CD4-positive, alpha-beta memory T cell (primary cell): Measurements from ENCODE around the gene SLAMF9. TPM values are rescaled to one million over a fixed set of nuclear protein-coding genes. Genes with fewer than 3 reads are reported as not detected.

Experiments used
- CTCF ChIA-PET: fragments of 350-600 bp; sonication (Branson Sonifier 250); formaldehyde crosslinking; loops from one replicate; lab custom pipeline; 2021; ENCODE audit warnings: inconsistent platforms; ENCODE audit not compliant: partially characterized antibody; lab: Charles Lee
- POLR2A ChIA-PET: fragments of 350-600 bp; sonication (Branson Sonifier 250); formaldehyde crosslinking; loops from one replicate; lab custom pipeline; 2021; ENCODE audit not compliant: partially characterized antibody; lab: Charles Lee
- DNase-seq, 5 donors: peaks; one replicate each; pipeline versions ENCODE4 v3.0.0 to v3.0.0-alpha.2; 2020 to 2022; ENCODE audit warnings: mixed read lengths in 1 of 5
- H3K27ac ChIP-seq: one replicate; pipeline ENCODE4 v1.7.0; 2013; ENCODE audit warnings: low read depth, low read length
- H3K27me3 ChIP-seq: 2 replicates; pipeline ENCODE4 v1.7.0; 2013; ENCODE audit warnings: mild to moderate bottlenecking, low read length, moderate library complexity; ENCODE audit not compliant: insufficient read depth
- H3K36me3 ChIP-seq: 2 replicates; pipeline ENCODE4 v1.7.0; 2013; ENCODE audit warnings: mild to moderate bottlenecking, low read length, moderate library complexity; ENCODE audit not compliant: insufficient read depth
- H3K4me1 ChIP-seq: 2 replicates; pipeline ENCODE4 v1.7.0; 2013; ENCODE audit warnings: mild to moderate bottlenecking, low read length, moderate library complexity; ENCODE audit not compliant: insufficient read depth
- H3K4me3 ChIP-seq, 2 donors: one replicate each; pipeline ENCODE4 v1.7.0; 2013; ENCODE audit warnings: low read length in 2 of 2, mild to moderate bottlenecking in 1 of 2
- H3K9me3 ChIP-seq, 2 donors: one replicate each; pipeline ENCODE4 v1.7.0; 2013; ENCODE audit warnings: low read length in 2 of 2, control low read depth in 1 of 2; ENCODE audit not compliant: control insufficient read depth in 1 of 2
- H3K27ac Mint-ChIP-seq, 7 donors: one replicate each; pipeline ENCODE4 v1.8.0; 2020 to 2021; ENCODE audit warnings: mixed read lengths in 7 of 7, mild to moderate bottlenecking in 6 of 7, inconsistent platforms in 3 of 7, moderate library complexity in 3 of 7
- H3K27me3 Mint-ChIP-seq, 2 donors: one replicate each; pipeline ENCODE4 v1.8.0; 2020 to 2021; ENCODE audit warnings: mixed read lengths in 2 of 2
- H3K36me3 Mint-ChIP-seq, 2 donors: one replicate each; pipeline ENCODE4 v1.8.0; 2020 to 2021; ENCODE audit warnings: mixed read lengths in 2 of 2, inconsistent platforms in 1 of 2, mild to moderate bottlenecking in 1 of 2
- H3K4me1 Mint-ChIP-seq, 4 donors: one replicate each; pipeline ENCODE4 v1.8.0; 2020 to 2021; ENCODE audit warnings: mixed read lengths in 4 of 4, mild to moderate bottlenecking in 1 of 4
- H3K4me3 Mint-ChIP-seq, 8 donors: one replicate each; pipeline ENCODE4 v1.8.0; 2020 to 2021; ENCODE audit warnings: mixed read lengths in 8 of 8, mild to moderate bottlenecking in 7 of 8, moderate library complexity in 6 of 8, inconsistent platforms in 3 of 8
- H3K9me3 Mint-ChIP-seq, 8 donors: one replicate each; pipeline ENCODE4 v1.8.0; 2020 to 2021; ENCODE audit warnings: mixed read lengths in 8 of 8, mild to moderate bottlenecking in 5 of 8, inconsistent platforms in 3 of 8, moderate library complexity in 1 of 8
- intact Hi-C: fragments of 100-400 bp; cut with micrococcal nuclease; formaldehyde crosslinking; loops from one replicate; pipeline ENCODE4 v1.15.1; 2023
- polyA plus RNA-seq, 2 donors: library from polyadenylated mRNA; unstranded; fragments of 300-500 nt; fragmentation: Illumina TruSeq; gene quantifications; one replicate each; pipeline ENCODE4 v1.2.3, GENCODE V29; 2021
- total RNA-seq, 2 experiments: library from RNA; stranded (reverse); gene quantifications; one replicate each; pipeline ENCODE4 v1.2.3, GENCODE V29; 2021

SLAMF9 gene
- total and polyA plus RNA-seq, 4 experiments from 2014 or later: not detected

DNA sequence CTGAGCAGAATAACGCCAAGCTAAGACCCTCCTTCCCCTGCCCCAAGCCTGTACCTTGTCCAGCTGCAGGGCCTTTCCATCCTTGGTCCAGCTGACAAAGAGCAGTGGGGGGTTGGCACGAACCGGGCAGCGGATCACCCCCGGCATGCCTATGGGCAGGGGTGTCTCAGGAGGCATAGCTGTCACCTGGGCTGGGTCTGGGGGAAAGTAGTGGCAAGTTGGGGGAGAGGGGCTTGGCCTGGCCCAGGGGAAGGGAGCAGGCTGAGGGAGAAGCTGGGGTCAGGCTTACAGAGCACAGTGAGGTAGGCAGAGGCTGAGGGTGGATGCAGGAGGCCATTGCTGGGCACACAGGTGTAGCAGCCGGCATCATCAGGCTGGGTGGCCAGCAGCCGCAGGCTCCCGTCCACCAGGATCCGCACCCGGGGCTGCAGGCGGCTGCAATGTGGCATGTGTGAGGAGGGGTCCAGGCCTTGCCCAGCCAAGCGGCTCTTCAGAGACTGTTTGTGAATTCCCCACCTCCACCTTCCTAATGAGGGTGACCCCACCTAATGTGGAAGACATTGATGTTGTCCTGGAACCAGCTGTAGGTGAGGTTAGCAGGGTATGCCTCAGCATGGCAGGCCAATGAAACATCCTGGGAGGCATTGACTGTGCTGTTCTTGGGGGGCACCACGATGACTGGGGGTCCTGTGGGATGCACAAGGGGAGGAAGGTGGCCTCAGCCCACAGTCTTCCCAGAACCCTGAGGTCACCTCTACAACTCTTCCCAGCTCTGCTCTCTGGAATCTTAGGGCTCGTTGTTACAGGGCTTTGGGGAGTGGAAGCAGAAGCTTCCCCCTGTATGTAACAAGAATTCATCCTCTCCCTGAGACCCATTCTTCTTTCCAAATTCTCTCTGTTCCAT lies 19.6 kb downstream of the SLAMF9 start:
- Mint-ChIP-seq H3K4me1 (peaks cover 0 to 7% (median 3%) of the 10 kb centered on the region in 4 donors), H3K27me3 (peaks cover 4 to 7% of the 10 kb centered on the region in 2 donors), H3K4me3 (no peak overlapping the region), H3K27ac (peak overlapping the region in 2 of 7 donors; percentile 16 to 26), H3K9me3 (no peaks in the 10 kb centered on the region), H3K36me3 (no peaks in the 10 kb centered on the region)
- no peak overlapping the region for H3K4me3 ChIP-seq
- intact Hi-C loops: loop anchor here (5.0 kb wide), 1 partner anchor 443 kb away; no protein-coding TSS in a partner anchor
- CTCF ChIA-PET: interaction anchor here (0.6 to 10.8 kb wide), 11 partner anchors 10 to 147 kb away, joined by 3 to 120 read pairs (median 7); partner anchors contain the start of genes IGSF9, KCNJ9 and TAGLN2
- POLR2A ChIA-PET: interaction anchor here (0.8 to 4.6 kb wide), 3 partner anchors 10 to 72 kb away, joined by 3 to 33 read pairs (median 3); partner anchors contain the start of gene TAGLN2
- H3K27me3 ChIP-seq: no peaks in the 10 kb centered on the region
- H3K9me3 ChIP-seq: no peaks in the 10 kb centered on the region
- no peaks in the 10 kb centered on the region for H3K36me3 ChIP-seq
- H3K4me1 ChIP-seq: peaks cover 15% of the 10 kb centered on the region
- no peak for DNase-seq
- H3K27ac ChIP-seq: no peak overlapping the region

DNA sequence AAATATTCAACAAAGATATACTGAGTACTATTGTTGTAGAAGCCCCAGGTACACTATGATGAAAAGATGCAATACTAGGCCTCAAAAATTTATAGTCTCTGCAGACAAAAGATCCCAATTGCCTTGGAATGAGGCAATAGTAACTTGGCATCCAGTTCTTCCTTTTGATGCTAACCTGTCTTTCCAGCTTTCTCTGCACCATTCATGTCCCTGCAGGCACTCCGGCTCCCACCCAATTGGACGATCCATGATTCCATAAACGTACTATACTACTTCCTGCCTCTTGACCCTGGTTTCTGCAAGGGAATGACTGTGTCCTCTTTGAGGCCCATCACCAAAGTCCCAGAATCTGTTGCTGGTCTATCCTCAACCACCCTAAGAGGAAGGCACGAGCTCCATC lies 20.7 kb downstream of the SLAMF9 start:
- H3K4me1 Mint-ChIP-seq: peaks cover 0 to 7% (median 3%) of the 10 kb centered on the region in 4 donors
- peak overlapping the region in 3 of 7 donors; percentile 3 to 58 (median 16) for H3K27ac Mint-ChIP-seq
- Histone ChIP-seq H3K9me3 (no peaks in the 10 kb centered on the region), H3K27me3 (no peaks in the 10 kb centered on the region), H3K4me1 (peaks cover 15% of the 10 kb centered on the region), H3K27ac (no peak overlapping the region), H3K4me3 (no peak overlapping the region), H3K36me3 (no peaks in the 10 kb centered on the region)
- CTCF ChIA-PET: interaction anchor here (0.6 to 10.8 kb wide), 8 partner anchors 9 to 148 kb away, joined by 3 to 120 read pairs (median 4); partner anchors contain the start of genes IGSF9, KCNJ9 and TAGLN2
- no peaks in the 10 kb centered on the region for H3K36me3 Mint-ChIP-seq
- intact Hi-C loops: no loop called here
- H3K9me3 Mint-ChIP-seq: no peaks in the 10 kb centered on the region
- POLR2A ChIA-PET: interaction anchor here (1.6 to 4.6 kb wide), 2 partner anchors 9 to 10 kb away, joined by 5 to 33 read pairs; partner anchors contain the start of gene TAGLN2
- DNase-seq: no peak
- no peak overlapping the region for H3K4me3 Mint-ChIP-seq
- H3K27me3 Mint-ChIP-seq: peaks cover 0 to 6% of the 10 kb centered on the region in 2 donors

DNA sequence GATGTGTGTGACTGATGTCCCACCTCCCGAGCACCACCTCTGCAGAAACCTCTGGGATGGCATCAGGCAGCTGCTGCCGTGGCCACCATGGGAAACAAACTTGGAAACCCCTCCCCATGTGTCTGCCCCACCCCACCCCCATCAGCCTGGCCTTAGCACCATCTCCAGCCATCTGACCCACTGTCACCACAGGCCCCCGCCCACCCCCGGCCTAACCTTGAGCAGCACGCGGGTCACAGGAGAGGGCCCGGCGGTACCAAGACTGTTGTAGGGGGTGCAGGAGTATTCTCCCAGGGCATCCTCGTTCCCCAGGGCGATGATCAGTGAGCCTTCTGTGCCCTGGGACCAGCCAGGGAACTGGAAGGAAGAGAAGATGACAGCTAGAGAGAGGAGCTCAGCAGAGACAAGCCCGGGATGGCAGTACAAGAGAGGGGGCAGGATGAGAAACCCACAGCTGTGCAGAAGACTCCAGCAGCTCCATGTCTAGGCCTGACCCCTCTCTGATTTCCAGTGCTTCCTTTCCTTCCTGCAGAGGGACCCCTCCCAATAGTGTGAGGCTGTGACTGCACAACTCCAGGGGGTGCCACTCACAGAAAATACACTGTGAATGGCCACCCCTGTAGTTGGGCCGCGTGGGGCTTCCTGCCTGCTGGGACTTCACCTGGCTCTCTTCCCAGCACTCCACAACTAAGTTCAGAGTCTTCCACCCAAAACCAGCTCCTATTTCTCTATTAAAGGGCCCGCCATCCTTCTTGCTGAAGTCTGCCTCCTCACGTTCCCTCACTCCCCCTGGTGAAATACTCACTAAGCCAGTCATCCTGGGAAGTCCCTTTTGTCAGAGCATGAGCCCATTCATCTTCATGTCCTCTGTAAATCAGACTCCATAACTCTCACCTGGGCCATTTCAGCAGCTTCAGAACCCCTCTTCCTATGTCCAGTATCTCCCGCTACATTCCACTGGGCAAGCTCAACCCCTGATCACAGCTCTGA lies 21.4 kb downstream of the SLAMF9 start:
- ChIA-PET POLR2A (interaction anchor here (1.6 kb wide), 1 partner anchor 9 kb away, joined by 5 read pairs; no protein-coding TSS in a partner anchor), CTCF (interaction anchor here (1.1 to 10.8 kb wide), 5 partner anchors 13 to 149 kb away, joined by 3 to 120 read pairs (median 5); partner anchors contain the start of genes IGSF9 and KCNJ9)
- Mint-ChIP-seq H3K4me3 (peak overlapping the region in 1 of 8 donors; percentile 31), H3K36me3 (no peaks in the 10 kb centered on the region), H3K4me1 (peaks cover 0 to 7% (median 3%) of the 10 kb centered on the region in 4 donors), H3K27me3 (peaks cover 0 to 3% of the 10 kb centered on the region in 2 donors), H3K27ac (peak overlapping the region in 2 of 7 donors; percentile 0 to 58), H3K9me3 (no peaks in the 10 kb centered on the region)
- no peak for DNase-seq
- no peaks in the 10 kb centered on the region for H3K9me3 ChIP-seq
- no peak overlapping the region for H3K4me3 ChIP-seq
- no peaks in the 10 kb centered on the region for H3K36me3 ChIP-seq
- H3K4me1 ChIP-seq: peaks cover 15% of the 10 kb centered on the region
- no peak overlapping the region for H3K27ac ChIP-seq
- no peaks in the 10 kb centered on the region for H3K27me3 ChIP-seq
- intact Hi-C loops: no loop called here

DNA sequence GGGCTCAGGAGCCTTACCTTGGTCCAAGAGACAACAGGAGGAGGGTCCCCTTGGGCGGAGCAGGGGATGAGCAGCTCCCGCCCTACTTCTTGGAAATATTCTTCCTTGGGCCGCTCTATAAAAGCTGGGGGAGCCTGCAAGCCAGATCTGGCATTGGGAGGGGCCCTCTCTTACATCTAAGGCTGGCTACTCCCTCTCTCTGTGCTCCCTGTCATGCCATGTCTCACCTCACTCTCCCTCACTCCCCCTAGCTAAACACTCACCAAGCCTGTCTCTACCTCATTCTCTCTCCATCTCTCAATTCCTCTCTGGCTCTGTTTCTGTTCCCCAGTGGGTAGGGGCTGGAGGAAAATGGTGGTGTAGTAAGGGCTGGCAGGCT lies 22.3 kb downstream of the SLAMF9 start:
- peaks cover 2 to 10% (median 7%) of the 10 kb centered on the region in 4 donors for H3K4me1 Mint-ChIP-seq
- Histone ChIP-seq H3K9me3 (no peaks in the 10 kb centered on the region), H3K36me3 (no peaks in the 10 kb centered on the region), H3K27me3 (no peaks in the 10 kb centered on the region), H3K4me3 (no peak overlapping the region), H3K4me1 (peaks cover 9% of the 10 kb centered on the region), H3K27ac (no peak overlapping the region)
- ChIA-PET CTCF (interaction anchor here (10.8 kb wide), 1 partner anchor 74 kb away, joined by 120 read pairs; no protein-coding TSS in a partner anchor), POLR2A (interaction anchor here (1.6 kb wide), 1 partner anchor 8 kb away, joined by 5 read pairs; no protein-coding TSS in a partner anchor)
- H3K9me3 Mint-ChIP-seq: no peaks in the 10 kb centered on the region
- no peak overlapping the region for H3K4me3 Mint-ChIP-seq
- no peak for DNase-seq
- H3K27me3 Mint-ChIP-seq: peaks cover 0 to 3% of the 10 kb centered on the region in 2 donors
- H3K36me3 Mint-ChIP-seq: no peaks in the 10 kb centered on the region
- H3K27ac Mint-ChIP-seq: no peak overlapping the region
- intact Hi-C loops: no loop called here

DNA sequence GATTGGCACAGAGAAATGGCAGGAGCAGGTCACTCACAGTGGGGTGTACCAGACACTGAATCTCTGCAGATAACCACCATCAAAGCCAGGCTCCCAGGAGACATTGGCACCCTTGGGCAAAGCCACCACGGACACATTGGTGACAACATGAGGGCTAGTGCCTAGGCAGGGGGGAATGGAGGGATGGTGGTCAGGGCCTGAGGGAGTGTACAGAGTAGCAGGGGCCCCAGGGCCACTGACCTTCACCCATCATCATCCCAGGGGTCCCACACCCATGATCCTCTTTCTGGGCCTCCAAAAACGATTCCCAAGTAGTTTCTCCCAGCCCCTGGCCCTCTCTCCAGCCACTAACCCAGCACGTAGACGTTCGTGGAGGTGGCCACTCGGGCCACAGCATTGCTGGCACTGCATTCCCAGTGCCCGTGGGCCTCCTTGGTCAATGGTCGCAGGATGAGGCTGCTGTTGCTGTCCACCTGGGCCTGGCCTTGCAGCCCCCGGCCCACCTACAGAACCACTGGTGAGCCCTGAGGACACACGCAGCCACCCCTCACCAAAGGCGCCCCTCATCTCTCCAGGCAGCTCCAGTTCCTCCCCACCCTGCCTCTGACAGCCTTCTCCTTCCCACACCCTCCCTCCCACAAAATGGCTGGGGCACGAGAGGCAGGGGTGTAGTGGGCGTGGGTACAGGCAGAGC lies 22.8 kb downstream of the SLAMF9 start:
- intact Hi-C loops: no loop called here
- Mint-ChIP-seq H3K27ac (no peak overlapping the region), H3K4me1 (peaks cover 7 to 14% (median 10%) of the 10 kb centered on the region in 4 donors), H3K4me3 (peak overlapping the region in 1 of 8 donors; percentile 8), H3K9me3 (no peaks in the 10 kb centered on the region), H3K27me3 (peaks cover 0 to under 1% of the 10 kb centered on the region in 2 donors), H3K36me3 (no peaks in the 10 kb centered on the region)
- H3K4me1 ChIP-seq: peaks cover 7% of the 10 kb centered on the region
- no peaks in the 10 kb centered on the region for H3K9me3 ChIP-seq
- H3K27ac ChIP-seq: no peak overlapping the region
- DNase-seq: no peak
- H3K27me3 ChIP-seq: no peaks in the 10 kb centered on the region
- POLR2A ChIA-PET: no interaction called here
- no peaks in the 10 kb centered on the region for H3K36me3 ChIP-seq
- no peak overlapping the region for H3K4me3 ChIP-seq
- CTCF ChIA-PET: interaction anchor here (10.8 kb wide), 1 partner anchor 74 kb away, joined by 120 read pairs; no protein-coding TSS in a partner anchor

DNA sequence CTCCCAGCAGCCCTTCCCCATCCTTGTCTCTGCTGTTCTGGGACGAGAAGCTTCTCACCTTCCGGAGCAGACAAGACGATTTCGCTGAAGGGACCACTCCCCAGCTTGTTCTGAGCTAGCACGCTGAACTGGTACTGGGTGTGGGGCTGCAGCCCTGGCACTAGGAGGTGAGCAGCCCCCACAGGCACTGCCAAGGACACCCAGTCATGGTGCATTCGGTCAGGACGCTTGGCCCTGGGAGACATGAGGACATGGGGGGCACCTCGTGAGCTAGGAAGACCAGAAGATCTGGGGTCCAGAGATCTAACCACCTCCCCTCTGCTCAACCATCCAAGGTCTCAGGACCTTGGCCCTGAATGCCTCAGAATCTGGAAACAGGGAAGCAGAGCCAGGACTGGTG lies 23.4 kb downstream of the SLAMF9 start:
- H3K27me3 Mint-ChIP-seq: no peaks in the 10 kb centered on the region
- H3K4me3 ChIP-seq: no peak overlapping the region
- H3K36me3 ChIP-seq: no peaks in the 10 kb centered on the region
- CTCF ChIA-PET: interaction anchor here (1.0 to 1.3 kb wide), 2 partner anchors 29 to 77 kb away, joined by 3 read pairs; no protein-coding TSS in a partner anchor
- H3K27ac Mint-ChIP-seq: no peak overlapping the region
- H3K27ac ChIP-seq: no peak overlapping the region
- peaks cover 8 to 18% (median 13%) of the 10 kb centered on the region in 4 donors for H3K4me1 Mint-ChIP-seq
- no peaks in the 10 kb centered on the region for H3K9me3 Mint-ChIP-seq
- H3K9me3 ChIP-seq: no peaks in the 10 kb centered on the region
- peaks cover 10% of the 10 kb centered on the region for H3K4me1 ChIP-seq
- no peak overlapping the region for H3K4me3 Mint-ChIP-seq
- H3K27me3 ChIP-seq: no peaks in the 10 kb centered on the region
- POLR2A ChIA-PET: interaction anchor here (0.7 kb wide), 1 partner anchor 15 kb away, joined by 3 read pairs; no protein-coding TSS in a partner anchor
- no peak for DNase-seq
- H3K36me3 Mint-ChIP-seq: peaks cover 0 to under 1% of the 10 kb centered on the region in 2 donors
- intact Hi-C loops: no loop called here
